B cell (primary cell): ENCODE results near the gene RAD51B. TPM values are rescaled to one million over a fixed set of nuclear protein-coding genes. Genes with fewer than 3 reads are reported as not detected.

Experiments
- ATAC-seq: fragments of 200-7000 bp; cut with Tn5 transposase; one replicate; pipeline ENCODE4 v1.10.0; 2021; ENCODE audit warnings: low read depth, mild to moderate bottlenecking, moderate number of reproducible peaks, moderate library complexity
- CTCF ChIA-PET: fragments of 350-600 bp; sonication (Branson Sonifier 250); formaldehyde crosslinking; loops from one replicate; lab custom pipeline; 2021; ENCODE audit warnings: antibody characterized with exemption, inconsistent platforms; lab: Charles Lee
- POLR2A ChIA-PET: fragments of 350-600 bp; sonication (Branson Sonifier 250); formaldehyde crosslinking; loops from one replicate; lab custom pipeline; 2021; ENCODE audit warnings: antibody characterized with exemption; lab: Charles Lee
- DNase-seq: peaks from one replicate; pipeline ENCODE4 v3.0.0; 2013
- H2AFZ ChIP-seq: 2 replicates; pipeline ENCODE4 v1.6.1; 2012; ENCODE audit warnings: mild to moderate bottlenecking, low read depth, low read length; ENCODE audit not compliant: insufficient read depth, poor library complexity, severe bottlenecking
- H3K27ac ChIP-seq, 2 donors: 1 replicate in 1 of 2; 2 replicates in 1 of 2; pipeline ENCODE4 v1.5.1; 2012 to 2013; ENCODE audit warnings: low read length in 2 of 2, mild to moderate bottlenecking in 2 of 2, moderate library complexity in 1 of 2
- H3K27me3 ChIP-seq, 4 experiments: fragments of 200-600 bp in 1 of 4; sonication (generic) in 1 of 4; replicated peaks in 1 of 4; 1 replicate in 2 of 4; 2 replicates in 2 of 4; pipeline versions ENCODE4 v1.6.1 to v1.7.0; 2013 to 2016; ENCODE audit warnings: low read length in 3 of 4, mild to moderate bottlenecking in 2 of 4, mixed read lengths in 1 of 4, moderate library complexity in 1 of 4; ENCODE audit not compliant: insufficient read depth in 4 of 4, control insufficient read depth in 3 of 4; ENCODE audit errors: control extremely low read depth in 1 of 4
- H3K36me3 ChIP-seq, 2 experiments: replicated peaks in 1 of 2; 1 replicate in 1 of 2; 2 replicates in 1 of 2; pipeline versions ENCODE4 v1.6.1 to v1.7.1; 2013; ENCODE audit warnings: low read length in 1 of 2; ENCODE audit not compliant: insufficient read depth in 2 of 2, control insufficient read depth in 1 of 2; ENCODE audit errors: control extremely low read depth in 1 of 2, extremely low read depth in 1 of 2
- H3K4me1 ChIP-seq, 2 donors: fragments of 200-600 bp in 1 of 2; sonication (generic) in 1 of 2; 1 replicate in 1 of 2; 2 replicates in 1 of 2; pipeline versions ENCODE4 v1.5.1 to v1.6.1; 2013 to 2017; ENCODE audit warnings: low read length in 2 of 2; ENCODE audit not compliant: control insufficient read depth in 2 of 2, insufficient read depth in 2 of 2
- H3K4me2 ChIP-seq: replicated peaks from 2 replicates; pipeline ENCODE3; 2012; ENCODE audit warnings: mild to moderate bottlenecking, low read depth, low read length; ENCODE audit not compliant: poor library complexity, severe bottlenecking
- H3K4me3 ChIP-seq, 5 experiments: fragments of 200-600 bp in 1 of 5; sonication (generic) in 1 of 5; 1 replicate in 3 of 5; 2 replicates in 2 of 5; pipeline versions ENCODE4 v1.5.1 to v1.7.0; 2011 to 2016; ENCODE audit warnings: low read length in 4 of 5, mild to moderate bottlenecking in 4 of 5, low read depth in 2 of 5, control low read depth in 1 of 5, moderate library complexity in 1 of 5; ENCODE audit not compliant: insufficient read depth in 1 of 5; ENCODE audit errors: control extremely low read depth in 1 of 5, extremely low read depth in 1 of 5
- H3K79me2 ChIP-seq: fragments of 200-600 bp; sonication (generic); one replicate; pipeline ENCODE4 v1.6.0; 2016; ENCODE audit warnings: low read length; ENCODE audit not compliant: control insufficient read depth, insufficient read depth
- H3K9ac ChIP-seq: fragments of 200-600 bp; sonication (generic); 2 replicates; pipeline ENCODE4 v1.6.1; 2017; ENCODE audit warnings: mild to moderate bottlenecking, low read length, moderate library complexity
- H3K9me3 ChIP-seq, 3 donors: one replicate each; pipeline versions ENCODE4 v1.6.1 to v1.7.1; 2013; ENCODE audit warnings: low read length in 2 of 3; ENCODE audit not compliant: control insufficient read depth in 2 of 3, insufficient read depth in 1 of 3; ENCODE audit errors: control extremely low read depth in 1 of 3
- H4K20me1 ChIP-seq: 2 replicates; pipeline ENCODE4 v1.6.0; 2012; ENCODE audit warnings: mild to moderate bottlenecking, low read length; ENCODE audit not compliant: insufficient read depth, control insufficient read depth, poor library complexity, severe bottlenecking
- H3K27ac Mint-ChIP-seq: one replicate; pipeline ENCODE4 v1.8.0; 2021; ENCODE audit warnings: mixed read lengths
- H3K27me3 Mint-ChIP-seq: one replicate; pipeline ENCODE4 v1.8.0; 2021; ENCODE audit warnings: mixed read lengths
- H3K4me1 Mint-ChIP-seq: one replicate; pipeline ENCODE4 v1.8.0; 2021; ENCODE audit warnings: mixed read lengths
- H3K4me3 Mint-ChIP-seq: one replicate; pipeline ENCODE4 v1.8.0; 2021; ENCODE audit warnings: mixed read lengths
- H3K9me3 Mint-ChIP-seq: one replicate; pipeline ENCODE4 v1.8.0; 2022; ENCODE audit warnings: mixed read lengths; ENCODE audit not compliant: insufficient read depth
- CTCF ChIP-seq: fragments of 200-600 bp; IDR thresholded peaks from one replicate; pipeline ENCODE4 v1.8.0; 2022; ENCODE audit warnings: antibody characterized with exemption, mild to moderate bottlenecking
- EZH2 ChIP-seq: IDR thresholded peaks from 2 replicates; pipeline ENCODE4 v1.6.1; 2012; ENCODE audit warnings: borderline replicate concordance, low read depth, mild to moderate bottlenecking, moderate library complexity, low read length; ENCODE audit not compliant: insufficient read depth, poor library complexity, severe bottlenecking
- WGBS: methylation state at CpG from one replicate; pipeline ENCODE4 v1.1.5; 2013; ENCODE audit warnings: missing lambda C conversion rate; ENCODE audit not compliant: insufficient coverage; 5-methylcytosine and 5-hydroxymethylcytosine counted together
- intact Hi-C: fragments of 100-400 bp; cut with micrococcal nuclease; formaldehyde crosslinking; loops from one replicate; pipeline ENCODE4 v1.10.0; 2022
- polyA plus RNA-seq: library from polyadenylated mRNA; depleted of rRNA; stranded (reverse); fragments of >200 nt; gene quantifications from 2 replicates; pipeline ENCODE4 v1.2.3, GENCODE V29; 2012
- total RNA-seq, 2 donors: library from RNA; stranded (reverse); fragments of 120-200 nt in 1 of 2; gene quantifications; 1 replicate in 1 of 2; 2 replicates in 1 of 2; pipeline versions ENCODE4 v1.2.3 to v1.2.4, GENCODE V29; 2013 to 2022

The RAD51B gene
- total and polyA plus RNA-seq, 2 donors (not counting 1 experiment from before 2014, with no cell fraction given) = 6.5 to 60.6 TPM

GRCh38 chr14:68379510-68380328 is 560.1 kb downstream of the RAD51B start:
- intact Hi-C loops = no loop called here
- Histone ChIP-seq H4K20me1 (no peaks in the 10 kb centered on the region), H3K36me3 (no peaks in the 10 kb centered on the region), H3K4me3 (no peak overlapping the region), H3K27me3 (no peaks in the 10 kb centered on the region), H3K4me2 (no peak overlapping the region), H3K4me1 (peaks cover 42 to 43% of the 10 kb centered on the region in 2 donors), H3K9ac (no peak overlapping the region), H3K79me2 (no peaks in the 10 kb centered on the region), H3K27ac (no peak overlapping the region), H2AFZ (no peak overlapping the region), H3K9me3 (no peaks in the 10 kb centered on the region)
- peak overlapping the region; percentile 68 for H3K27ac Mint-ChIP-seq
- ATAC-seq = no peak
- WGBS = no CpG with 5 or more reads among the region's 8 CpGs
- ChIA-PET CTCF (no interaction called here), POLR2A (no interaction called here)
- no peak for DNase-seq
- peaks cover 55% of the 10 kb centered on the region for H3K4me1 Mint-ChIP-seq
- TF ChIP-seq EZH2 (no peak), CTCF (no peak)
- no peaks in the 10 kb centered on the region for H3K9me3 Mint-ChIP-seq
- H3K27me3 Mint-ChIP-seq = no peaks in the 10 kb centered on the region
- H3K4me3 Mint-ChIP-seq = no peak overlapping the region

GRCh38 chr14:68380329-68380741 is 560.8 kb downstream of the RAD51B start:
- no CpG with 5 or more reads among the region's 1 CpG for WGBS
- POLR2A ChIA-PET = no interaction called here

More at GRCh38 chr14:68380329-68380741, 560.8 kb downstream of the RAD51B start:
- TF ChIP-seq EZH2 (no peak), CTCF (no peak)
- no peak overlapping the region for H2AFZ ChIP-seq
- CTCF ChIA-PET = interaction anchor here (1.6 kb wide), 1 partner anchor 131 kb away, joined by 3 read pairs; no protein-coding TSS in a partner anchor
- H3K27ac ChIP-seq = no peak overlapping the region
- no peaks in the 10 kb centered on the region for H3K27me3 ChIP-seq
- intact Hi-C loops = no loop called here
- no peaks in the 10 kb centered on the region for H4K20me1 ChIP-seq
- H3K4me1 ChIP-seq = peaks cover 36 to 37% of the 10 kb centered on the region in 2 donors
- ATAC-seq (no peak), DNase-seq (no peak)
- H3K79me2 ChIP-seq = no peaks in the 10 kb centered on the region
- no peak overlapping the region for H3K9ac ChIP-seq
- no peak overlapping the region for H3K4me3 ChIP-seq
- Mint-ChIP-seq H3K27me3 (no peaks in the 10 kb centered on the region), H3K4me1 (peaks cover 49% of the 10 kb centered on the region), H3K27ac (peak overlapping the region; percentile 68), H3K9me3 (no peaks in the 10 kb centered on the region), H3K4me3 (no peak overlapping the region)
- no peaks in the 10 kb centered on the region for H3K36me3 ChIP-seq
- H3K9me3 ChIP-seq = no peaks in the 10 kb centered on the region
- no peak overlapping the region for H3K4me2 ChIP-seq
